Measurements from ENCODE around the gene PGAM2.
"Not testable (repeated sequence)": the region's sequence is repeated elsewhere in the genome, so short reads cannot be mapped to it uniquely, and the experiment has no call there.

- TF ChIP-seq CTCF (conservative IDR thresholded peaks at IDR 0.05); EZH2 (IDR thresholded peaks at IDR 0.05; ENCODE audit: low read depth): not testable (repeated sequence)
Observed at GRCh38 chr7:44038961-44039558, 26.3 kb downstream of the PGAM2 start.
